ENCODE results near the gene CHST7.

The CHST7 gene

GRCh38 chrX:46572340-46572936 is 1.1 kb upstream of the CHST7 start:
- peak in 1 of 2 donors; percentile 41 for DNase-seq (ENCODE audit: low read depth in 1 of 2, low spot score in 1 of 2)

GRCh38 chrX:46573892-46574773 is 568 bp downstream of the CHST7 start:
- no peak for DNase-seq (ENCODE audit: low read depth in 1 of 2, low spot score in 1 of 2)

- no peak for DNase-seq (ENCODE audit: low read depth in 1 of 2, low spot score in 1 of 2)
Observed at GRCh38 chrX:46574774-46575381, 1.3 kb downstream of the CHST7 start.

- no peak for DNase-seq (ENCODE audit: low read depth in 1 of 2, low spot score in 1 of 2)
Observed at GRCh38 chrX:46575586-46575985, 2.0 kb downstream of the CHST7 start.

- DNase-seq (ENCODE audit: low read depth in 1 of 2, low spot score in 1 of 2): no peak
Observed at GRCh38 chrX:46575991-46576392, 2.4 kb downstream of the CHST7 start.

- DNase-seq (ENCODE audit: low read depth in 1 of 2, low spot score in 1 of 2): no peak
Observed at GRCh38 chrX:46576458-46576857, 2.9 kb downstream of the CHST7 start.

- DNase-seq (ENCODE audit: low read depth in 1 of 2, low spot score in 1 of 2): no peak
Observed at GRCh38 chrX:46577221-46578005, 3.8 kb downstream of the CHST7 start.

- DNase-seq (ENCODE audit: low read depth in 1 of 2, low spot score in 1 of 2): no peak
Observed at GRCh38 chrX:46579250-46579649, 5.7 kb downstream of the CHST7 start.

GRCh38 chrX:46580613-46581012 is 7.0 kb downstream of the CHST7 start:
- no peak for DNase-seq (ENCODE audit: low read depth in 1 of 2, low spot score in 1 of 2)

- no peak for DNase-seq (ENCODE audit: low read depth in 1 of 2, low spot score in 1 of 2)
Observed at GRCh38 chrX:46582325-46582724, 8.8 kb downstream of the CHST7 start.

GRCh38 chrX:46582966-46583365 is 9.4 kb downstream of the CHST7 start:
- DNase-seq (ENCODE audit: low read depth in 1 of 2, low spot score in 1 of 2): no peak

- DNase-seq (ENCODE audit: low read depth in 1 of 2, low spot score in 1 of 2): no peak
Observed at GRCh38 chrX:46584736-46585135, 11.2 kb downstream of the CHST7 start.

GRCh38 chrX:46587158-46587557 is 13.6 kb downstream of the CHST7 start:
- no peak for DNase-seq (ENCODE audit: low read depth in 1 of 2, low spot score in 1 of 2)

- no peak for DNase-seq (ENCODE audit: low read depth in 1 of 2, low spot score in 1 of 2)
Observed at GRCh38 chrX:46587753-46588171, 14.2 kb downstream of the CHST7 start.

- peak in 1 of 2 donors; percentile 33 for DNase-seq (ENCODE audit: low read depth in 1 of 2, low spot score in 1 of 2)
Observed at GRCh38 chrX:46588263-46588662, 14.7 kb downstream of the CHST7 start.

- no peak for DNase-seq (ENCODE audit: low read depth in 1 of 2, low spot score in 1 of 2)
Observed at GRCh38 chrX:46589977-46590723, 16.6 kb downstream of the CHST7 start.

GRCh38 chrX:46595084-46595483 is 21.5 kb downstream of the CHST7 start:
- DNase-seq (ENCODE audit: low read depth in 1 of 2, low spot score in 1 of 2): no peak

GRCh38 chrX:46597208-46597607 is 23.6 kb downstream of the CHST7 start:
- DNase-seq (ENCODE audit: low read depth in 1 of 2, low spot score in 1 of 2): no peak

GRCh38 chrX:46597771-46598170 is 24.2 kb downstream of the CHST7 start:
- DNase-seq (ENCODE audit: low read depth in 1 of 2, low spot score in 1 of 2): no peak

- DNase-seq (ENCODE audit: low read depth in 1 of 2, low spot score in 1 of 2): no peak
Observed at GRCh38 chrX:46599051-46599560, 25.5 kb downstream of the CHST7 start.
